SK-MEL-5 (cell line): ENCODE data around the gene GSG1L. TPM values are rescaled to one million over a fixed set of nuclear protein-coding genes. Genes with fewer than 3 reads are reported as not detected.

Source experiments
- DNase-seq: peaks from one replicate; pipeline ENCODE4 v3.0.0-alpha.2; 2016; ENCODE audit warnings: low read depth, low spot score
- in situ Hi-C: cut with HindIII; loops from 2 replicates; pipeline ENCODE4 v1.10.0; 2016; ENCODE audit warnings: low sequenced_read_pairs, high pct_unique_total_duplicates, low pct_unique_long_range_greater_than_20kb
- total RNA-seq: library from RNA; depleted of rRNA; stranded (reverse); fragments of >200 nt; shearing (Covaris generic); gene quantifications from 2 replicates; pipeline ENCODE4 v1.2.3, GENCODE V29; 2014

Gene GSG1L
- total RNA-seq, 1 experiment from 2014 or later: not detected

- no peak for DNase-seq
- in situ Hi-C loops: no loop called here
Measured at GRCh38 chr16:27839419-27839818, 224.1 kb downstream of the GSG1L start.

DNA sequence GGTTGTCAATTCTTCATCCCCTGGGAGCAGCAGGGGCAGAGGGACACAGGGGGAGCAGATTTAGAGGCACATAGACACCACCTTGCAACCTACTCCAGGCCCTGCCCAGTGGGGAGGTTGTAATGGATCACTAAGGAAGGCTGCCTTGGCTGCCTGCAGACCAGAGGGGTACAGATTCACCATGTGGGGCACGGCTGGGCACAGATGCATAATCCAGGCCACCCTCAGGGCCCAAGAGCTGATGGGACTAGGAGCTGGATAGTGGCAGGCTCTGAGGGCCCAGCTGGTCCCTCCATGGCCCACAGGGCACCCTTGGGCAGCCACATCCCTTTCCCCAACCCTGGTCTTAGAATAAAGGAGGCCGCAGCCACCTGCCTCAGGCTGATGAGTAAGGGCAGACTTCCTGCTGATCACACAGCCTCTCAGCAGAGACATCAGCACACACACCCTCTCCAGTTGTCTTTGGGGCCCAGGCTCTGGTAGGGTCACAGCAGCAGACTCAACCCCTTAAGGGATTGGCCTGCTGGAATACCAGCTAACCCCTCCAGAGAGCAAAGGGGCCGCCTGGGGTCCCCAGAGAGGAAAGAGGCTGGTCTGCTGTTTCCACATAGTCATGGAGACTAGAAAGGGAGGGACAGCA, 224.9 kb downstream of the GSG1L start:
- no peak for DNase-seq

DNA sequence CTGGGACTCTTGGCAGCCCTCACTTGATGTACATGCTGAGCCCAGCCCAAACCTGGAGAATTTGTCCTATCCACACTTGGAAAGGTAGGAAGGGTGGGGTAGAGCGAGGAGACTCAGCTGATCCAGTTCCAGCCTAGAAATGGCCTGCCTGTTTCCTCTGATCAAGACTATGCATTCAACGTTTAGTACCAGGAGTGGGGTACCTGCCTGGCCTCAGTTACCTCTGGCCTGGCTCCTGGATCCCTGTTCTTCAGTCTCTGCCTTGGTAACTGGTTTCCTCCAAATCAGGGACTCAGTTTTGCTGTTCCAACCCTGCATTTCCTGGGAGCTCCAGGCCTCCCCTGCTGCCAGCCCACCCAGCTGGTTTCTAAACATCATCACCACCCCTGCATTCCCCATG, 233.5 kb downstream of the GSG1L start:
- in situ Hi-C loops: no loop called here
- no peak for DNase-seq

More for the DNA sequence above, 224.9 kb downstream of the GSG1L start:
- in situ Hi-C loops: no loop called here

DNA sequence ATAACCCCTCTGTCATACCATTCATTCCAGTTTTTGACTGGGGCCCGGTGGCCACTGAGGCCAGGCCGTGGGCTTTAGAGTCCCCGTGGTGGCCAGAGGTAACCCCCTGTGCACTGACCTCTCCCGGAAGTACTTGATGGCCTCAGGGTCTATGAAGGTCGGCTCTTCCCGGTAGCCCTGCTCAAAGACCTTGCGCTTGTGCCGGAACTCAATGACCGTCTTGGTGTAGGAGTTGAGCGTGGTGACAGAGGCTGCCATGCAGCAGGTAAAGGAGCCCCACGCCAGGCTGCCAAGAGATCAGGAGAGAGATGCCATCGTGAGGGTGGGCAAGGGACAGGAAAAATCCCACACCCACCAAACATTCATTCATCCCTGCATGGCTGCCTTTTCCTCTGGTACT, 234.8 kb downstream of the GSG1L start:
- in situ Hi-C loops: no loop called here
- DNase-seq: no peak

DNA sequence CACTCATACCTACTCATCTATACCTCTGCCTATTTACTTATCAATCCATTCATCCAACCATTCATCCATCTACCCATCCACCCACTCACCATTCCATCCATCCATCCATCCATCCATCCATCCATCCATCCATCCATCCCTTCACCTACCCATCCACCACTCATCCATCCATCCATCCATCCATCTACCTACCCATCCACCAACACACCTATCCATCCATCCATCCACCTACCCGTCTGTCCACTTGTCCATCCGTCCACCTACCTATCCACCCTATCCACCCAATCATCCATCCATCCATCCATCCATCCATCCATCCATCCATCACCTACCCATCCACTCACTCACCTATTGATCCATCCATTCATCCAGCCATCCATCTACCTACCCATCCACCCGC, 235.7 kb downstream of the GSG1L start:
- in situ Hi-C loops: no loop called here
- no peak for DNase-seq

DNA sequence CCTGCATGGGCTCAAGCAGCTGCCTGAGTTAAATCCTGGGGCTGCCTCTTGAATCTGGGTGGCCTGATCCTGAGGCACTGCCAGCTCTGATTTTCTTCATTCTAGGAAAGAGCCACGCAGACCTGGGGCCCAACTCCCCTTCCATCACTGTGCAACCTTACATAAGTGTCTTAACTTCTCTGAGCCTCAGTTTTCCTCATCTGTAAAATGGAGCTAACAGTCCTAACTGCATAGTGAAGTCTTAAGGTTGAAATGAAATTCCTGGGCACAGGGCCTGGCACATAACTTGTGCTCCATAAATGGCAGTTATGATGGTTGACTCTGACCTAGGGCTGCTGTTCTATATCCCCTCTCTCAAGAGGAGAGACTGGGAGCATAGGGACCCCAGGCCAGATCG, 236.6 kb downstream of the GSG1L start:
- in situ Hi-C loops: no loop called here
- no peak for DNase-seq

GRCh38 chr16:27826081-27826892, 237.2 kb downstream of the GSG1L start:
- in situ Hi-C loops: no loop called here
- no peak for DNase-seq

DNA sequence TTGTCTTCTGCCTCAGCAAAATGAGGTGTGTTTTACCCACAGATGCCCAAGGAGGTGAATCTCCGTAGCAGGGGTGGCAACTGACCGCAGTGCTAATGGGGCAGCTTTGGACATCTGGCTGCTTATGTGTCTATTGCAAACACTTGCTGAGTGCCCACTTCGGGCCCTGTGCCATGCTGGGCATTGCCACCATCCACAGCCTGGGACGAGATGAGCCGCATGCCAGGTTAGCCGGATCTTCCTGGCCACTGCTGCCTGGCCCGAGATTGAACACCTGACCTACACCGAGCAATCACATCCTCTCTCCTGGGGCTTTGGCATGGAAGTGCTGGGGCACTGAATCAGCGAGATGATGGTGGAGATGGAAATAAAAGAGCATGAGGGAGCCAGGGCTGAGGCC, 238.7 kb downstream of the GSG1L start:
- in situ Hi-C loops: no loop called here
- no peak for DNase-seq

- no peak for DNase-seq
- in situ Hi-C loops: no loop called here
Measured at GRCh38 chr16:27824006-27824405, 239.5 kb downstream of the GSG1L start.

DNA sequence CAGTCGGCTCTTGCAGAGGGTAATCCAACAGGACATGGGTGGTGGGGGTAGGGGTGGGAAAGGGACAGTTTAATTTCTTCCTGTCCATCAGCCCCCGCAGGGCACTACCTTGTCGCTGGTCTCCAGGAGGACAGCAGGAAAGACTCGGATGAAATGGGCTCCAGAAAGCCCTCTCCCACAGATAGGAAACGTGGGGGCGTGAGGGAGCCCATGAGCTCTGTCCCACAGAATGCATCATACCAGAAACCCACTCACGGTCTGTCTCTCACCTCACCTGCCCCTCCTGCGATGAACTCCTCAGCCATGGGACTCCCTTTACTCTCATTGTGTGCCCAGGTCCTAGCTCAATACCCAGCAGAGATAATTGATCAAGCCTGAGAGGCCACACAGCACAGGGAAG, 240.1 kb downstream of the GSG1L start:
- in situ Hi-C loops: no loop called here
- DNase-seq: no peak

- DNase-seq: no peak
- in situ Hi-C loops: no loop called here
Measured at GRCh38 chr16:27822996-27823395, 240.5 kb downstream of the GSG1L start.

- DNase-seq: no peak
- in situ Hi-C loops: no loop called here
Measured at GRCh38 chr16:27822529-27822928, 241.0 kb downstream of the GSG1L start.

DNA sequence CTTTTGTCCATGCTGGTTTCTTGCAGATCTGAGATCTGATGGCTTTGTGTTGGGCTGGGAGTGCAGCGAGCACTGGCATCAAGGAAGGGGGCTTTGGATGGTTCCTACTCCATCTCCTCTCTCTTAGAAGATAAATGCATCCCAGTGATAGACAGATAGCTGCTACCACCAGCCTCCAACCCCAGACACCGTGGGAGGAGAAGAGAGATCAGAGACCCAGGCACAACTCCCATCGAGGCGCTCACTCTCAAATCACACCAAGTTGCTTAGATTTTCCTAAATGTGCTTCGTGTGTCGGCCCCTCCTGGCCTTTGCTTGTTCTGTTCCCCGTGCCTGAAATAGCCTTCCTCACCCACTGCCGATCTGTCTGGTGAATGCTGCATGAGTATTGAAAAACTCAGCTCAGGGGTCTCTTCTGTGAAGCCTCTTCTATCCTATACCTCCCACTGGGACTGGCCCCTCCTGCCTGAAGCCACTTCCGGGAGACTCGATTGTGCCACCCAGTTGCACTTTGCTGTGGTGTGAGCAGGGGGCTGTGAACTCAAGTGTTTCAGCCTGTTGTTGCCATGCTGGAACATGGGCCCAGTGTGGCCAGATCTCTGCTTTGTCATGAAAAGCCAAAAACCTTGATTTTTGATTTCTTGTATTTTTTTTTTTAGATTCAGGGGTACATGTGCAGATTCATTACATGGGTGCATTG, 242.7 kb downstream of the GSG1L start:
- no peak for DNase-seq
- in situ Hi-C loops: no loop called here

- in situ Hi-C loops: no loop called here
- no peak for DNase-seq
Measured at GRCh38 chr16:27819881-27820610, 243.5 kb downstream of the GSG1L start.

DNA sequence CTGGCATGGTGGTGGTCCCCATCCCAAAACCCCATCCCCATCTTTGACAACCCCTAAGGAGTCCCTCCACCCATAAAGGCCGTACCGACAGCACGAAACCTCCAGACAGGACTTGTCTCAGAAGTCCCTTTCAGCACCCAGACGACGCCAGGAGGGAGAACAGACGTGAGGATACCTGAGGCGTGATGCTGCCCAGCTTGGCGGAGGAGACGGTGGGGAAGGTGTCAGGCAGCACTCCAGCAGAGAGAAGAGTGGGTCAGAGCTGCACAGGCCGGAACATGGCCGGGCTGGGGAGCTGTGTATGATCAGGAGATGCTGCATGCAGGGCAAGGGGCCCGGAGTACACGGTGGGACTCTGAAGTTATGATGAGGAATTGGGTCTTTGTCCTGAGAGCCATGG, 244.2 kb downstream of the GSG1L start:
- in situ Hi-C loops: no loop called here
- no peak for DNase-seq

- no peak for DNase-seq
- in situ Hi-C loops: no loop called here
Measured at GRCh38 chr16:27818246-27818645, 245.3 kb downstream of the GSG1L start.

GRCh38 chr16:27817038-27817437, 246.5 kb downstream of the GSG1L start:
- in situ Hi-C loops: no loop called here
- no peak for DNase-seq

- in situ Hi-C loops: no loop called here
- DNase-seq: peak; percentile 29
Measured at GRCh38 chr16:27816561-27816960, 247.0 kb downstream of the GSG1L start.
